ENCODE measurements around the gene ACYP1.

DNA sequence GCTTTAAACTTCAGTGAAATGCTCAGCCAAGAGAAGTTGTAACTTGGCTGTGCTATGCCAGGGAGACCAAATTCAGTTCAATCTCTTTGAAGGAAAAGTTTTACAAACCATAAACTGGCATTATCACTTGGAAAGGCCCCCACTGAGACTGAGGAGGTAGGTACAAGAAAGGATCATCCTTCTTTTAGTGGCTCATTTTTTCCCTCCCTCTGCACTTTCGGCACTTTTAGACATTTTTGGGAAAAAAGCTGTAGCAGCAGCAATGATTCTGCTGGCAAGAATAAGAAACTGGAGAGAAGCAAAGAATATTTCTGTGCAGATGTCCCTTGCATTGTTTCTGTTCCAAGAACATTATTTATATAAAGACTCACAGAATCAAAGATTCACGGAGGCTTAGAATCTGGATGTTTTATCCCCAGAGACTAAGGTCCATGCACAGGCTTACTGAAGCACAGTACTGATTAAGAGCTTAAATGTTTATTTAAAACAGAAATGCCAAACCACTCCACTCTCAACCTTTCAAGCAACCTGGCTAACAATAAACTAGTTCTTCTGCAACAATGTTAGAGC lies 17.9 kb upstream of the ACYP1 start:
- TF ChIP-seq, protein P1, sequence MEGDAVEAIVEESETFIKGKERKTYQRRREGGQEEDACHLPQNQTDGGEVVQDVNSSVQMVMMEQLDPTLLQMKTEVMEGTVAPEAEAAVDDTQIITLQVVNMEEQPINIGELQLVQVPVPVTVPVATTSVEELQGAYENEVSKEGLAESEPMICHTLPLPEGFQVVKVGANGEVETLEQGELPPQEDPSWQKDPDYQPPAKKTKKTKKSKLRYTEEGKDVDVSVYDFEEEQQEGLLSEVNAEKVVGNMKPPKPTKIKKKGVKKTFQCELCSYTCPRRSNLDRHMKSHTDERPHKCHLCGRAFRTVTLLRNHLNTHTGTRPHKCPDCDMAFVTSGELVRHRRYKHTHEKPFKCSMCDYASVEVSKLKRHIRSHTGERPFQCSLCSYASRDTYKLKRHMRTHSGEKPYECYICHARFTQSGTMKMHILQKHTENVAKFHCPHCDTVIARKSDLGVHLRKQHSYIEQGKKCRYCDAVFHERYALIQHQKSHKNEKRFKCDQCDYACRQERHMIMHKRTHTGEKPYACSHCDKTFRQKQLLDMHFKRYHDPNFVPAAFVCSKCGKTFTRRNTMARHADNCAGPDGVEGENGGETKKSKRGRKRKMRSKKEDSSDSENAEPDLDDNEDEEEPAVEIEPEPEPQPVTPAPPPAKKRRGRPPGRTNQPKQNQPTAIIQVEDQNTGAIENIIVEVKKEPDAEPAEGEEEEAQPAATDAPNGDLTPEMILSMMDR (IDR thresholded peaks at IDR 0.05; ENCODE audit: low read depth, low read length) = no peak
- TF ChIP-seq POLR2A (IDR thresholded peaks at IDR 0.05; ENCODE audit: extremely low read depth, insufficient read length) = no peak
- TF ChIP-seq, protein P2, sequence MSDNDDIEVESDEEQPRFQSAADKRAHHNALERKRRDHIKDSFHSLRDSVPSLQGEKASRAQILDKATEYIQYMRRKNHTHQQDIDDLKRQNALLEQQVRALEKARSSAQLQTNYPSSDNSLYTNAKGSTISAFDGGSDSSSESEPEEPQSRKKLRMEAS (IDR thresholded peaks at IDR 0.05; ENCODE audit: low read depth, low read length) = no peak
